GM21367 (cell line): ENCODE measurements around the gene MMP21.

Source experiments
- ATAC-seq: cut with Tn5 transposase; IDR thresholded peaks from one replicate; pipeline ENCODE4 v1.9.1; 2021; ENCODE audit not compliant: unreplicated experiment

The MMP21 gene

DNA sequence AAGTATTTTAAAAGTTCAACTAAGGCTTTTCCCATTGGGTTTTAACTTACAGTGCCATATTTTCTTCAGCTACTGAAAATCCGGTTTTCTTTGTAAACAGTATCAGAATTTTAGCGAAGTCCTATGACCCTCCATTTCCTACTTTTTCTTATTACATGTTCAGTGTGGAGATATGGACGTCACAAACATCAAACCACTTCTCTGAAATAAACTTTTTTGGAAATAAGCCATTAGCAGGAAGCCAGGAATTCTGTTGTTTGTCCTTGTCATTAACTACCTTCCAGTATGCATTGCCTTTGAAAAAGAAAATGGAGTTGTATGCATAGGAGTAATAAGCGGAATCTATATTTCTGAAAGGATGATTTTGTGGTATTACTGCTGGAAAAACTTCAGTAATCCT is 9.1 kb downstream of the MMP21 start:
- no peak for ATAC-seq

DNA sequence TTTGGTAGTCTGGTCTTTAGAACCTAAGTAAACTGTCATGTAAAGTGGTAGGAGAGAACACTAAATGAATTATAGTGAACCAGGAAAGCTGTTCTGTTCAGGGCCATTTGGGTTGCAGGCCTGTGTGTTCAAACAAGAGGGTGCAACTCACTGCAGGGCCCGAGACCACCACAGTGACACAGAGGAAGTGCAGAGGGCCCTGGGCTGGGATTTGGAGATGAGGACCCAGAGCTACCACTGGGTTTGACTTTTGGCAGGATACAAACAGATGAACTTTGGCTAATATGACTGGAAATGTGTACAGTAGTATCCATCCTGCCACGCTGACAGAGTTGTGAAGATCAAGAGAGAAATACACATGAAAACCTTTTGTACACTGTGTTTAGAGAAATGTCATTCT is 9.8 kb downstream of the MMP21 start:
- no peak for ATAC-seq

DNA sequence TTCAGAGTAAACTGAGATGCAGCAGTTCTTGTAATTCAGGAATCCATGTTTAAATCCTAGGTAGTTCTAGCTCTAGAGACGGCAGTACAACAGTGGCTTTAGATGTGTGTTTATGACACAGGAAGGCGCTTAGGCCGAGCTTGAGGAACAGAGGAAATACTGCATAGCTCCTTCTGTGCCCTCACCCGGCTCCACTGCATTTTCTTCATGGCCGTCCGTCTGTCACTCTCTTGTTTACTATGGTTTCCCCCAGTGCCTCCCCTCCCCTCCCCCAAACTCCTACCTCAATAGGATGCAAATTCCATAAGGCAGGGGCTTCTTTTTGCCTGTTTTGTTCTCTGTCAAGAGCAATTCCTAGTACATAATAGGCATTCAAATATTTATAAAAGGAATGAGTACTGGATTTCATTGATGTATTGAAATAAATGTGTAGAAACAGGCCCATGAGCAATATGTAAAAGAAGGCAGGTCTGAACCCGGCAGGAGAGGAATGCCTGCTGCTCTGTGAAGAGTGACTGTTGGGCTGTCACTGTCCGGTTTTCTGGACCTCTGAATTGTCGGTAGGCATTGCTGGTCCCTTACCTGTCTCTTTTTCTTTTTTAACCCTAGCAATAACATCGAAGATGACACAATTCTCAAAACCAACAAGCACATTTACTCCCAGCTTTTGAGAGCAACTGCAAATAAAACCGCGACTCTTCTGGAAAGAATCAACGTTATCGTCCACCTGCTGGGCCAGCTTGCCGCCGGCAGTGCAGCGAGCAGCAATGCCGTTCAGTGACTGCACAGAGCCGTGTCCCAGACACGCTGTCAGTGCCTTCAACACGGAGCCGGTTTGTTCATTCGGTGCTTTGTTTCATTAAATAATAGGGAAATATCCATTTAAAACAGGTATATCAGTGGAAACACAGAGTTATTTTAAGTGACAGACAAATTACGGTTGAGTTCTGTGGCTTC is 12.7 kb downstream of the MMP21 start:
- no peak for ATAC-seq

GRCh38 chr10:125761961-125762360 is 13.7 kb downstream of the MMP21 start:
- ATAC-seq = no peak

DNA sequence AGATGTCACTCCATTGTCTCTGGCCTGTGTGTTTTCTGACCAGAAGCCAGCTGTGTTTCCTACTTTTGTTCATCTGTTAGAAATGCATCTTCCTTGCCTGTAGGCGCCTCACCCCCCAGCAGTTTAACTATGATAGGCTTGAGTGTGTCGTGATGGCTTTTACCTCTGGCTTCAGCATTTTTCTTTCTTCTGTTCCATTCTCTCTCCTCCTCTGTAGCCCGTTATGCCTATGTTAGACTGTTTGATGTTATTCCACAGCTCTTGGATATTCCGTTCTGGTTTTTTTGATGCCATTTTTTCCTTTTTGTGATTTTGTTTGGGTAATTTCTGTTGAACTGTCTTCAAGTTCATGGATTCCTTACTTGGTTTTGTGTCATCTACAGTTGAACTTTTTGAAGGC is 17.9 kb downstream of the MMP21 start:
- no peak for ATAC-seq

DNA sequence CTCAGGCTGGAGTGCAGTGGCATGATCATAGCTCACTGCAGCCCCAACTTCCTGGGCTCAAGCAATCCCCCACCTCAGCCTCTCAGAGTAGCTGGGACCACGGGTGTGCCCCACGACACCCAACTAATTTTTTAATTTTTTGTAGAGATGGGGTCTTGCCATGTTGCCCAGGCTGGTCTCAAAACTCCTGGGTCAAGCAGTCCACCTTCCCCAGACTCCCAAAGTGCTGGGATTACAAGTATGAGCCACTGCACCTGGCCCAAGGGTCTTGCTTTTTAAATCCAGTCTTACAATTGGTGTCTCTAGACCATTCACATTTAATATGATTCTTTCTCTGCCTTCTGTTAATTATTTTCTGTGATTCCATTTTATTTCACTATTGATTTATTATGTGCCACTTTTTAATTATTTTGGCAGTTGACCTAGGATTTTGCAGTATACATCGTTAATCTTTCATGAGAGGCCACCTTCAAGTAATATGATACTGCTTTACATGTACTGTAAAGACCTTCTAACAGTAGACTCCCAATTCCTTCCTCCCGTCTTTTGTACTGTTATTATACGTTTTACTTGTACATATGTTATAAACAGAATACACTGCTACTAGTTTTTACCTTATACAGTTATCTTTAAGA is 18.7 kb downstream of the MMP21 start:
- ATAC-seq = no peak

GRCh38 chr10:125756196-125756595 is 19.4 kb downstream of the MMP21 start:
- no peak for ATAC-seq

- no peak for ATAC-seq
Observed at GRCh38 chr10:125747417-125747816, 28.2 kb downstream of the MMP21 start.

DNA sequence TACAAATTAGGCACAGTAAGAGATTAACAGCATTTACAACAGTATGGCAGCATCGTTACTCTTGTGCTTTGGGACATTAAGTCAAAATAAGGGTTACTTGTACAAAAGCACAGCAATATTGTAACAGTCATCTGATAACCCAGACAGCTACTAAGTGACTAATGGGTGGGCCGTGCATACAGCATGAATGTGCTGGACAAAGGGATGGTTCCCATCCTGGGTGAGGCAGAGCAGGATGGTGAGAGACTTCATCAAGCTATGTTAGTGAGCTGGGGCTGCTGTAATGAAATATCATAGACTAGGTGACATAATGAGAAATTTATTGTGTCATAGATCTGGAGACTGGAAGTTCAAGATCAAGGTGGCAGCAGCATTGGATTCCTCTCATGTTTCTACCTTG is 30.7 kb downstream of the MMP21 start:
- no peak for ATAC-seq

- ATAC-seq = no peak
Observed at GRCh38 chr10:125742465-125742864, 33.2 kb downstream of the MMP21 start.

DNA sequence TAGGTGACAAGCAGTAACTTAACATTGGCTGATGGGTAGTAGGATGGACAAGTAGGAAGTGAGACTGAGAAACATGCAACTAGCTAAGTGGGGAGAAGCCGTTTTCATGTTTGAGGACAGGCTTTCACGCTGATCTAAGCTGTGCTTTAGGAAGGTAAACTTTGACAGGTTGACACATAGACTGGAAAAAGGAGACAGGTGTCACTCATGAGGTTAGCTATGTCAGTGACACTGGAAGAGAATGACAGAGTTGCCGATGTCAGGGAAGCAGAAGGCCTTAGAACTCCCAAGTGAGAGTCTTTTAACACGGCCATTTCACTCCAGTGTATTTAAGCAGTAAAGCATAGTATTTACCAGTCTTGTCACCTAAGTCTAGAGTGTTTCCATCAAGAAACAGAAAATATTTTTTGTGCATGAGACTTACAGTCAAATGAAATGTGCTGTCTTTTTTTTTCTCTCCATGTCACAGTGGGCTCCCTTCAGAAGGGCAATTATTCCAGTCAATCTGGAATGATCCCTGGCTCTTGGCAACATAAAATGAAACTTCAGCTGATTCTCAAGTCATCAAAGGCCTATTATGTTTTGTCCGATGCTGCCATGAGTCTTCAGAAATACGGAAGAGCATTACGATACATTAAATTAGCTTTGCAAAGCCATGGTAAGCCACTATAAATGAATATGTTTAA is 35.5 kb downstream of the MMP21 start:
- ATAC-seq = no peak

GRCh38 chr10:125738206-125738605 is 37.4 kb downstream of the MMP21 start:
- ATAC-seq = no peak

DNA sequence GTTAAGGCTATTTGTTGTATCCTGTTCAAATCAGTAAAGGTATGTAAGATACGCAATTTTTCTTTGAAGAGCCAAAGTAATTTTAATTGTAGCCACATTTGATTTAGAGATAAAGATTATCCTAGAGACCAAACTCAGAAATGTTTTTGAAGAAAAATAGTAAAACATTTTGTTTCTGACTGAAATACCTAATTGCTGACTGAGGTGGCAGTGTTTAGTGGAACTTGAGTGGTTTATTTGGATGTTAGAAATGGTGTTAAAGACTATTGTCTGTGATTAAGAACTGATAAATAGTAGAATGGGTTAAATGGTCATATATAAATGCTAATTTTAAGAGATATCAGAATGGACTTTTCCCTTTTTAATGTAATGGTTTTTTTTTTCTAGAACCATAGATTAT is 40.8 kb downstream of the MMP21 start:
- no peak for ATAC-seq

DNA sequence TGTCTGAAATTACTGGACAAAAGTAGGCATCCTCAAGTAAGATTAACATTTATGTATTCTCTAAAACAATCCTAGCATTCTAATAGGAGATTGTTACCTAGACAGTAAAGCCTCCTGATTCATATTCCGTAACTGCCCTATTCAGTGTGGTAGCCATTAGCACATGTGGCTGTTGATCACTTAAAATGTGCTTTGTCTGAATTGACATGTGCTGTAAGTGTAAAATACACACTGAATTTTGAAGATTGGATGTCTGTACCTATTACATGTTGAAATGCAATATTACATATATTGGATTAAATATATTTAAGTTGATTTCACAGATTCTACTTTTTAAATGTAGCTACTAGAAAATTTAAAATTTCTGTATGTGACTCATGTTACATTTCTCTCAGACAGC is 41.5 kb downstream of the MMP21 start:
- ATAC-seq = no peak

DNA sequence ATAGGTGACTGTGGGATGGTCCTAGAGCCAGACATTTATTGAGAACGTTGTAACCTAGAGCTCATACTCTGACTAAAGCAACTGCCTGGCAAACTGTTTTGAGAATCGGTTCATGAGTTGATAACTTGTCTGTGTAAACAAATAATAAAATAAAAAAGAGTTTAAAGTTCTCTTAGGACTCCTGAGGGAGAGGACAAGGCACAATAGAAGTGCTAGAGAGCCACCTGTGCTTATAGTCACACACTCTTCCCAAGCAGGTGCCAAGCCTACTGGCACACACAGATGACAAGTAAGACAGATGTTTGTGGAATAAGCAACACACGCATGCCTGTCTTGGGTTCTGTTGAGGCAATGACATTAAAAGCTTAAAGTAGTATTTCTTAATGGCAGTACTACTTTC is 48.2 kb downstream of the MMP21 start:
- no peak for ATAC-seq

- no peak for ATAC-seq
Observed at GRCh38 chr10:125726914-125727313, 48.7 kb downstream of the MMP21 start.

- ATAC-seq = no peak
Observed at GRCh38 chr10:125722811-125723210, 52.8 kb downstream of the MMP21 start.

- ATAC-seq = peak; percentile 37
Observed at GRCh38 chr10:125721035-125721434, 54.6 kb downstream of the MMP21 start.

DNA sequence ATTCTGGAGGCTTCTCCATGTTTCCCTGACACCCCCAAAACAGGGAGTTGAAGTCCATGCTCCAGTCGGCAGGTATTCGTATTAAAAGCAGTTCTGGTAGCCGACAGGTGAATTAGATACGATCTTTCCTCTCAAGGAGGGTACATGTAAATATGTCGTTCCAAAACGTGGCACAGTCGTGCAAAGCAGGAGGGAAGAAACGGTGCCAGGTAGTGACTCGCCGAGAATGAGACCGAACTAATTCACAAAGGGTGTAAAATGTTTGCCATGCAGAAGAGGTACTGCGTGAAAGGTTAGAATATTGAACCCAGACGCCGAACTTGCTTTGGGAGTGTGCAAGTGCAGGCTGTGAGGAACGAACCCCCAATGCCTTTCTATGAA is 55.6 kb downstream of the MMP21 start:
- ATAC-seq = no peak

GRCh38 chr10:125719173-125720001 is 56.2 kb downstream of the MMP21 start, which contains the start of gene EDRF1:
Gene EDRF1 (plus strand): TSS chr10:125719709. CDS start chr10:125719808, 99 bp downstream.
- peak; percentile 91 for ATAC-seq
